Trophoblast cell (in vitro differentiated cells and primary cell): ENCODE results near the gene TENM3.

Experiments used
- DNase-seq, 2 donors: peaks; one replicate each; pipeline ENCODE4 v3.0.0-alpha.2; 2016
- H2AFZ ChIP-seq: 2 replicates; pipeline ENCODE4 v1.6.1; 2013; ENCODE audit warnings: low read length, moderate library complexity, mild to moderate bottlenecking; ENCODE audit not compliant: insufficient read depth, poor library complexity
- H2AK5ac ChIP-seq: 2 replicates; pipeline ENCODE4 v1.6.1; 2013; ENCODE audit warnings: mild to moderate bottlenecking, low read length
- H2BK120ac ChIP-seq: 2 replicates; pipeline ENCODE4 v1.6.1; 2013; ENCODE audit warnings: low read length, mild to moderate bottlenecking, moderate library complexity; ENCODE audit not compliant: insufficient read depth, poor library complexity
- H2BK12ac ChIP-seq: 2 replicates; pipeline ENCODE4 v1.6.1; 2013; ENCODE audit warnings: mild to moderate bottlenecking, low read length, moderate library complexity
- H2BK5ac ChIP-seq: 2 replicates; pipeline ENCODE4 v1.6.1; 2013; ENCODE audit warnings: low read length, low read depth, moderate library complexity, mild to moderate bottlenecking; ENCODE audit not compliant: poor library complexity
- H3K14ac ChIP-seq: 2 replicates; pipeline ENCODE4 v1.6.1; 2013; ENCODE audit warnings: mild to moderate bottlenecking, low read length
- H3K18ac ChIP-seq: 2 replicates; pipeline ENCODE4 v1.6.1; 2013; ENCODE audit warnings: mild to moderate bottlenecking, low read length
- H3K23ac ChIP-seq: 2 replicates; pipeline ENCODE4 v1.6.1; 2013; ENCODE audit warnings: low read length
- H3K27ac ChIP-seq: 2 replicates; pipeline ENCODE4 v1.5.1; 2013; ENCODE audit warnings: low read depth, mild to moderate bottlenecking, inconsistent platforms, low read length, moderate library complexity
- H3K27me3 ChIP-seq: 2 replicates; pipeline ENCODE4 v1.6.1; 2013; ENCODE audit warnings: inconsistent platforms, mild to moderate bottlenecking, low read length, moderate library complexity; ENCODE audit not compliant: insufficient read depth
- H3K36me3 ChIP-seq, 2 experiments: 1 replicate in 1 of 2; 2 replicates in 1 of 2; pipeline ENCODE4 v1.6.1; 2013; ENCODE audit warnings: low read length in 2 of 2, mild to moderate bottlenecking in 2 of 2, moderate library complexity in 1 of 2; ENCODE audit not compliant: insufficient read depth in 2 of 2, control insufficient read depth in 1 of 2
- H3K4ac ChIP-seq: 2 replicates; pipeline ENCODE4 v1.6.1; 2013; ENCODE audit warnings: low read depth, mild to moderate bottlenecking, low read length, moderate library complexity
- H3K4me1 ChIP-seq, 2 experiments: 1 replicate in 1 of 2; 2 replicates in 1 of 2; pipeline ENCODE4 v1.6.1; 2013; ENCODE audit warnings: low read length in 2 of 2, mild to moderate bottlenecking in 2 of 2, moderate library complexity in 1 of 2; ENCODE audit not compliant: insufficient read depth in 2 of 2, control insufficient read depth in 1 of 2
- H3K4me2 ChIP-seq: 2 replicates; pipeline ENCODE4 v1.6.1; 2013; ENCODE audit warnings: inconsistent platforms, mild to moderate bottlenecking, low read length, moderate library complexity
- H3K4me3 ChIP-seq: 2 replicates; pipeline ENCODE4 v1.5.1; 2013; ENCODE audit warnings: mild to moderate bottlenecking, low read depth, low read length, inconsistent platforms
- H3K79me1 ChIP-seq: one replicate; pipeline ENCODE4 v1.6.1; 2013; ENCODE audit warnings: low read length
- H3K79me2 ChIP-seq: 2 replicates; pipeline ENCODE4 v1.6.1; 2013; ENCODE audit warnings: low read length, mild to moderate bottlenecking; ENCODE audit not compliant: control insufficient read depth, insufficient read depth, poor library complexity
- H3K9ac ChIP-seq: 2 replicates; pipeline ENCODE4 v1.6.1; 2013; ENCODE audit warnings: mild to moderate bottlenecking, low read length
- H3K9me3 ChIP-seq: 2 replicates; pipeline ENCODE4 v1.6.1; 2013; ENCODE audit warnings: low read depth, mild to moderate bottlenecking, control low read depth, inconsistent platforms, low read length; ENCODE audit not compliant: insufficient read depth
- H4K12ac ChIP-seq: 2 replicates; pipeline ENCODE4 v1.6.1; 2013; ENCODE audit warnings: low read depth, mild to moderate bottlenecking, low read length, moderate library complexity
- H4K8ac ChIP-seq: 2 replicates; pipeline ENCODE4 v1.6.1; 2013; ENCODE audit warnings: low read depth, mild to moderate bottlenecking, low read length, moderate library complexity
- H4K91ac ChIP-seq: one replicate; pipeline ENCODE4 v1.6.1; 2013; ENCODE audit warnings: low read depth, mild to moderate bottlenecking, low read length, moderate library complexity
- WGBS: extraction: QIAGEN DNeasy Blood & Tissue Kit; methylation state at CpG from one replicate; pipeline ENCODE4 v1.1.7; 2013; ENCODE audit warnings: missing lambda C conversion rate; ENCODE audit not compliant: insufficient read length, insufficient coverage; ENCODE audit errors: extremely low coverage; 5-methylcytosine and 5-hydroxymethylcytosine counted together

TENM3 gene

GRCh38 chr4:182411391-182411790 lies 168.2 kb downstream of the TENM3 start:
- no peak overlapping the region for H4K12ac ChIP-seq
- H3K4ac ChIP-seq, result no peak overlapping the region
- no peaks in the 10 kb centered on the region for H3K79me1 ChIP-seq
- H2AFZ ChIP-seq, result no peak overlapping the region
- no peak overlapping the region for H3K4me2 ChIP-seq
- H3K9me3 ChIP-seq, result peaks cover 2% of the 10 kb centered on the region
- no CpG with 5 or more reads among the region's 3 CpGs for WGBS
- H3K23ac ChIP-seq, result no peak overlapping the region
- no peak for DNase-seq
- no peak overlapping the region for H3K14ac ChIP-seq
- H3K4me1 ChIP-seq, result no peaks in the 10 kb centered on the region
- H4K8ac ChIP-seq, result no peak overlapping the region
- no peak overlapping the region for H2AK5ac ChIP-seq
- H3K36me3 ChIP-seq, result peaks cover 9 to 12% of the 10 kb centered on the region in 2 experiments
- no peak overlapping the region for H3K18ac ChIP-seq
- H3K27ac ChIP-seq, result no peak overlapping the region
- H3K79me2 ChIP-seq, result no peaks in the 10 kb centered on the region
- no peak overlapping the region for H4K91ac ChIP-seq
- H3K9ac ChIP-seq, result no peak overlapping the region
- H3K27me3 ChIP-seq, result no peaks in the 10 kb centered on the region
- H2BK5ac ChIP-seq, result no peak overlapping the region
- no peak overlapping the region for H2BK12ac ChIP-seq
- no peak overlapping the region for H2BK120ac ChIP-seq
- no peak overlapping the region for H3K4me3 ChIP-seq

- no peak overlapping the region for H4K91ac ChIP-seq
- H2BK120ac ChIP-seq, result no peak overlapping the region
- H3K9me3 ChIP-seq, result peaks cover 2% of the 10 kb centered on the region
- no peak overlapping the region for H3K9ac ChIP-seq
- DNase-seq, result no peak
- no peak overlapping the region for H3K4ac ChIP-seq
- H3K27ac ChIP-seq, result no peak overlapping the region
- no peak overlapping the region for H4K12ac ChIP-seq
- H3K4me2 ChIP-seq, result no peak overlapping the region
- H3K4me1 ChIP-seq, result no peaks in the 10 kb centered on the region
- H3K14ac ChIP-seq, result no peak overlapping the region
- no peaks in the 10 kb centered on the region for H3K27me3 ChIP-seq
- H2AK5ac ChIP-seq, result no peak overlapping the region
- H2BK5ac ChIP-seq, result no peak overlapping the region
- H4K8ac ChIP-seq, result no peak overlapping the region
- H3K4me3 ChIP-seq, result no peak overlapping the region
- H3K23ac ChIP-seq, result no peak overlapping the region
- no peak overlapping the region for H3K18ac ChIP-seq
- no peaks in the 10 kb centered on the region for H3K79me2 ChIP-seq
- no peak overlapping the region for H2BK12ac ChIP-seq
- no peaks in the 10 kb centered on the region for H3K79me1 ChIP-seq
- H3K36me3 ChIP-seq, result peaks cover 11 to 12% of the 10 kb centered on the region in 2 experiments
- no CpG with 5 or more reads among the region's 1 CpG for WGBS
- no peak overlapping the region for H2AFZ ChIP-seq
Observed at GRCh38 chr4:182413550-182413949, 170.3 kb downstream of the TENM3 start.

GRCh38 chr4:182415116-182415515 lies 171.9 kb downstream of the TENM3 start:
- H3K36me3 ChIP-seq, result peaks cover 9 to 13% of the 10 kb centered on the region in 2 experiments
- no peak overlapping the region for H2BK5ac ChIP-seq
- H4K8ac ChIP-seq, result no peak overlapping the region
- H3K79me1 ChIP-seq, result no peaks in the 10 kb centered on the region
- no peak overlapping the region for H3K18ac ChIP-seq
- no peak overlapping the region for H3K27ac ChIP-seq
- H3K9me3 ChIP-seq, result no peaks in the 10 kb centered on the region
- no peak overlapping the region for H3K4ac ChIP-seq
- no peak overlapping the region for H3K9ac ChIP-seq
- no peak overlapping the region for H4K91ac ChIP-seq
- no CpG with 5 or more reads among the region's 2 CpGs for WGBS
- H3K4me3 ChIP-seq, result no peak overlapping the region
- no peaks in the 10 kb centered on the region for H3K4me1 ChIP-seq
- no peak overlapping the region for H2BK120ac ChIP-seq
- no peak overlapping the region for H3K23ac ChIP-seq
- H2AFZ ChIP-seq, result no peak overlapping the region
- no peaks in the 10 kb centered on the region for H3K27me3 ChIP-seq
- no peak overlapping the region for H2BK12ac ChIP-seq
- DNase-seq, result no peak
- no peak overlapping the region for H4K12ac ChIP-seq
- H2AK5ac ChIP-seq, result no peak overlapping the region
- no peaks in the 10 kb centered on the region for H3K79me2 ChIP-seq
- no peak overlapping the region for H3K14ac ChIP-seq
- no peak overlapping the region for H3K4me2 ChIP-seq

GRCh38 chr4:182416067-182416466 lies 172.9 kb downstream of the TENM3 start:
- no peak overlapping the region for H3K9ac ChIP-seq
- WGBS, result no CpG with 5 or more reads among the region's 1 CpG

More at GRCh38 chr4:182416067-182416466, 172.9 kb downstream of the TENM3 start:
- Histone ChIP-seq H2BK120ac (no peak overlapping the region), H2AK5ac (no peak overlapping the region), H3K14ac (no peak overlapping the region), H2BK12ac (no peak overlapping the region), H3K4me2 (no peak overlapping the region), H3K9me3 (no peaks in the 10 kb centered on the region), H3K4ac (no peak overlapping the region), H3K4me3 (no peak overlapping the region), H3K79me2 (no peaks in the 10 kb centered on the region), H3K79me1 (no peaks in the 10 kb centered on the region), H4K12ac (no peak overlapping the region), H3K23ac (no peak overlapping the region), H3K27ac (no peak overlapping the region), H4K91ac (no peak overlapping the region), H2BK5ac (no peak overlapping the region), H3K18ac (no peak overlapping the region), H3K4me1 (no peaks in the 10 kb centered on the region), H3K27me3 (no peaks in the 10 kb centered on the region), H4K8ac (no peak overlapping the region), H3K36me3 (peaks cover 7 to 11% of the 10 kb centered on the region in 2 experiments), H2AFZ (no peak overlapping the region)
- DNase-seq, result no peak
